HG03045 (cell line): ENCODE results near the gene TNK2.
"Not testable (repeated sequence)": the region's sequence is repeated elsewhere in the genome, so short reads cannot be mapped to it uniquely, and the experiment has no call there.

Experiments used
- ATAC-seq: cut with Tn5 transposase; IDR thresholded peaks from one replicate; pipeline ENCODE4 v1.9.1; 2021; ENCODE audit warnings: mild to moderate bottlenecking, moderate library complexity; ENCODE audit not compliant: unreplicated experiment

Gene TNK2

DNA sequence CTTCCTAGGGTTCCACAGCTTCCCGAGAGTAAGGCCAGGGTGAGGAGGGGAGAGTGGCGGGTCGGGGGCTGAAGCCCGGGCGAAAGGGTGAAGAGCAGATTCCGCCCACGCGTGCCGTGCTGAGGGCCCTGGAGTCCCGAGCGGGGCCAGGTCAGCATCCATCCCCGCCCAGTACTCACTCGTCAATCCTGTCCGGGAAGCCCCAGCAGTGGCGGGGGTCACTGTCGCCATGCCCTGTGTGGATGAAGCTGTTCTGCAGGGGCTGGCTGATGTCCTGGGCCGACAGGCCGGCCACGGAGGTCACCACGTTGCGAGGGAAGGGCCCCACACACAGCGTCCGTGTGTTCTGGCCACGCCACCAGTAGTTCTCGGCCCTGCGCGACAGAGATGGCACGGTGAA lies 36.3 kb downstream of the TNK2 start:
- no peak for ATAC-seq

DNA sequence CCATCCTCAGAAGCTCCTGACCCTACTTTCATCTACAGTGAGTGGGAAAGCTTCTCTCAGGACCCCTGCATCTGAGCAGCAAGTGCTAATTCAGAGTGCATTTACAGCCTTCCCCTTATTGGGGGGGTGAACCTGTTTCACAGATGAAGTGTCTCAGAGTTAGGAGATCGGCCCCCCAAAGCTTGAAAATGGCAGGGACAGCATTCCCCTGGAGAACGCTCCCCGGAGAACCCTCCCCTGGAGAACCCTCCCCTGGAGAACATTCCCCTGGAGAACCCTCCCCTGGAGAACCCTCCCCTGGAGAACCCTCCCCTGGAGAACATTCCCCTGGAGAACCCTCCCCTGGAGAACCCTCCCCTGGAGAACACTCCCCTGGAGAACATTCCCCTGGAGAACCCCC lies 36.7 kb downstream of the TNK2 start:
- not testable (repeated sequence) for ATAC-seq

DNA sequence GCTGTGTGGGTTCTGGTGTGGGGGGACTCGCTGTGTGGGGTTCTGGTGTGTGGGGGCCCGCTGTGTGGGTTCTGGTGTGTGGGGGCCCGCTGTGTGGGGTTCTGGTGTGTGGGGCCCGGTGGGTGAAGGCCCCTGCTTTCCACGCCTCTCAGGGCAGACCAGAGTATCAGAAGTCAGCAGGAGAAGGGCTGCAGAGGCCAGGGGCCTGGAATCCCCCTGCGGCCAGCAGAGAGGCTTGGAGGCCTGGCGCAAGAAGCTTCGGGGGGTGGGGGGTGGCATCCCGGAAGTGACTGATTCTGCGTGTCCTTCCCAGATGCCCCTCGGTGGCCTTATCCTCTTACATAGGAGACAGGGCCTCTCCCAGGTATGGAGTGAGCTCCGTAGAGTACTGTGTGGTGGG lies 37.4 kb downstream of the TNK2 start:
- no peak for ATAC-seq

DNA sequence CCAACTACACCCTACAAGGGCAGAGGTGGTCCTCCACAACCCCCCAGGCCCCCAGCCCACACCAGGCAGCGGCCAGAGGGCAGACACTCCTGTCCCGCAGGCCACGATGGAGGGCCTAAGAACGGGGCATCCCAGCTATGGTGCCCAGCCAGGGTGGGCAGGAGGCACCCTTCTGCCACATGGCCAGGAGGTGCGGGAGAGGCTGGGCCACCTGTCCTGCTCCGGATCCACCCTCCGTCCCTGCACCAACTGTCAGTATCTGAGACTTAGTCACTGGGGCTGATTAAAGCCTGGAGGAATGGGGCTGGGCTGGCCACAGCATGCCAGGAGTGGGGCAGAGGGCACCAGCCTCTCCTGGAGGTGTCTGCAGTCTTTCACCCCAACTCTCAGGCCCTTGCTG lies 37.9 kb downstream of the TNK2 start:
- ATAC-seq, result no peak

DNA sequence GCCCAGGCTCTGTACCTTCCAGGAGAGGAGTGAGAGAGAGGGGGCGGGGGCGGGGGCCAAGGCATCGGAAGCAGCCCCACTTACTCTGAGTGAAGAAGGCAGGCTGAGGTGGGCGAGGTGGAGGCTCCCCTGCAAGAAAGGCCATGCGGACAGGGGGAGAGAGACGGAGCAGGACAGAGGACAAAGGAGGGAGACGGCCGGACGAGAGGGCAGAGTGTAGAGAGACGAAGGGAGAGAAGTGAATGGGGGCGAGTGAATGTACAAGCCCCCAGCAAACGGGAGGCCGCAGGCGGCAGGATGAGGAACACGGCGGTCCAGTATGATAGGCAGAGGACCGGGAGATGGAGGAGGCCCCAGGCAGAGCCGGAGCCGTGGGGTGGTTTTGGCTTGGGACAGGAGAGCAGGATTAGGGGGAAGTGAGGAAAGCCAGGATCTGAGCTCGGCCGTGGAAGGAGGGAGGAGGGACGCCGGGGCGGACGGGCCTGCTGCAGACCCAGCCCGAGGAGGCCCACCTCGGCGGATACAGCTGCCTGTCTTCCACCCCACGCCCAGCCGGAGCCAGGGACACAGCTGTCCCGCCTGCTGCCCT lies 38.8 kb downstream of the TNK2 start:
- ATAC-seq, result no peak

DNA sequence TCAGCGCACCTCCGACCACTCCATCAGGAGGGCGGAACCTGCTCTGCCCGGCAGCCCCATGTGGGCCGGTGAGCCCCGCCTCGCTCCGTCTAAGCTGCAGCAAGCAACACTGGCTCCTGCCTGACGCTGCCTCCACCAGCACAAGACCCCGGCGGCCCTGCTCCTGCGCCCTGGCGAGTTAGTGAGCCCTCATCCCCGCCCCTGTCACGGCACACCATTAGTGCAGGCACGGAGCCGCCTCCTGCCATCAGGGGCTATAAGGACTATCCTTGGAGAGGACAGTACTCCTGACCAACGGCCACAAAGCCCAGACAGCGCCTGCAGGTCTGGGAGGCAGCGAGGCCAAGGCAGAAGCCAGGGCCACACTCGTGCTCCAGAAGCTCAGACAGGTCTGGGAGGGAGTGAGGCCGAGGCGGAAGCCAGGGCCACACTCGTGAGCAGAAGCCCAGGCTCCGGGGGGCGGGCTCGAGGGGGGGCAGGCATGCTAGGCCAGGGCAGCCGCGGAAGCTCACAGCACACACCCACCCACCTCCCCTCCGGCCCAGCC lies 39.4 kb downstream of the TNK2 start:
- no peak for ATAC-seq

DNA sequence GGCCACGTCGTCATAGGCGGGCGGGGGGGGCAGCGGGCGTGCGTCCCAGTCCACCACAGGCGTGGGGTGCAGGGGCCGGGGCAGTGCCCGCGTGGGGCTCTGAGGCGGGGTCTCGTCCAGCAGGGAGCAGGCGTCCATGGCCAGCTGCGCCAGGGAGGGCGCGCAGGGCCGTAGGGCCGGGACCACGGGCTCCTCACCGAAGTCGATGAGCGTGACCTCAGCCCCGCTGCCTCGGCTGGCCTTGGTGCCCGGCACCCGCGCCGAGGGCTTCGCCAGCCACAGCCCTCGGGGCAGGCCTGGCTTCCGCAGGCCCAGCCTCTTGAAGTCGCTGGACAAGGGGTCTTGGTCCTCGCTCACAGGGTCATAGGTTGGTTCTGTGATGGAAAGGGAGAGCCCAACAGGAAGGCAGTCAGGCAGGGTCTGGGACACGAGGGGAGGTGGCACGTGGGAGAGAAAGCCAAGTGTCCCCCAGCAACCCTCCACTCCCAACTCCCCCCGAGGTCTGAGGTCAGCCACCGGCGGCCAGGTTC lies 40.0 kb downstream of the TNK2 start:
- no peak for ATAC-seq

DNA sequence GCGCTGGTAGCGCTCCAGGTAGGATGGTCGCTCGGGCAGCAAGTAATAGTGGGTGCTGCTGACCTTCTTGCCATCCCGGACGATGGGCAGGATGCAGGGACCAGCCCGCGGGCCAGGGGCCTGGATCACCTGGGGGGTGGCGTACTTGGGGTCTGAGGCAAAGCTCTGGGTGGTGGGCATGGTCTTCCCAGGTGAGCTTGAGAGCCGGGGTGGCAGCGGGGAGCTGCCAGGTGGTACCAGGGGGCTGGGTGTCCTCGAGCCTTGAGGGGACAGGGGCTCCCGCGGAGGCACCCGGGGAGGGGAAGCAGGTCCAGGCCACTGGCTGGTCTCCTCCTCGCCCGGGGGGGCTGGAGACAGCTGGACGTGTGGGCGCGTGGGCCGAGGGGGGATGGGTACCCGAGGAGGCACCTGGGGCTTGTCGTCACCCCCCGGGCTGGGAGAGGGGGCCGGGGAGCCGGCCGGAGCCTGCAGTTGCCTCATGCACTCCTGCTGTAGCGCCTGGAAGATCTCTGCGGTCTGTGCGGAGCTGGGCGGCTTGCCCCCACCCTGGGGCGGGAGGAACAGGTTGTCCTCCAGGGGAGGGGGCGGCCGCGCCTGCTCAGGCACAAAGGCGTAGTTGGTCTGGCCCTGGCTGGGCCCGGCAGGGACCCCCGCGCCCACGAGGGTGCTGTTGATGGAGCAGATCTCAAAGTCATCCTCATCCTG lies 40.6 kb downstream of the TNK2 start:
- no peak for ATAC-seq

DNA sequence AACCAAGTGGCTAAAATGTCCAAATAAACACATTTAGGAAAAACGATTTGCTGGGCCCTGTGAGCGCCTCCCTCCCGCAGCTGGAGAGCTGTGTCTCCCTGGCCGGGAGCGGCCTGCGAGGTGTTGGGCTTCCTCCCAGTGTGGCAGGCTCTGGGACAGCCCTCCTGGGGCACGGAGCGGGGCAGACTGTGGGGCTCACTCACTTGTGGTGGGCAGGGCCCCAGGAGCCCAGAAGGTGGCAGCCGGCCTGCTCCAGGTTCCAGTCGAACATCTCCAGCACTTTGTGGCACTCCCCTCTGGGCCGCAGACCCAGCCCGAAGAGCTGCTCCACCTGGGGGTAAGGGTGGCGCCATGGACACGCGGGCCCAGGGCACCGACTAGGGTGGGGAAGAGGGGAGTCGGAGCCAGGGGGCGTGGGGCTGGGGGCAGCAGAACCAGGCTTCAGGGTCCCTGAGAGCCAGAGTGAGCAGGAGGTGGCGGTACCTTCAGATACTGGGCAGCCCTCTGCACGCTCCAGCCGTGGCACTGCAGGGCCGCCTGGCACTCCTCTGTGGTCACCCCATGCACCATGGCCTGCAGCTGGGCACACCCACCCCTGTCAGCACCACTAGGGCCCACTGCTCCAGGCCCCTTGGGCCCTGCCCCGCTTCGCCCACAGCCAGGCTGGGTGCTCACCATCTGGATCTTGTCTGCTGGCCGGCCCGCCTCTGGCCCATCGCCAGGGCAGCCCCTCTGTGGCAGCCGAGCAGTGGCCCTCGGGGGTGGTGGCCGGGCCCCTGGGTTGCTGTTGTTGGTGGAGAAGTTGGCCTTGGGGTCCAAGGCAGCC lies 41.5 kb downstream of the TNK2 start:
- no peak for ATAC-seq

DNA sequence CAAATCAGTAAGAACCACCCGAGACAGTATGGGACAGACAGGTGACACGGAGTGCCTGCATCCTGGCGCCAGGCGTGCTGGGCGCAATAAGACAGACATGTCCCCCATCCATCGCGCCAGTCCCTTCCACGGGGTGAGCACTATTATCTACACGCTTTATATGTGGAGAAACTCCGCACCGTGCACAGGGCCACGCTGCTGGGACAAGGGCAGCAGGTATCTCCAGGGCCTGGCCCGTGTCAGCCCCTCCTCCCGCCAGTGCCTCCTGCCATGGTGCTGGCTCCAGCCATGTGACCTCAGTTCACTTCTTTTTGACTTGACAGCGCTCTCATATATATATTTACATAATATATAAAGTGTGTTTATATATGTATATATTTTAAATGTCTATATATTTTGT lies 42.6 kb downstream of the TNK2 start:
- ATAC-seq, result no peak

DNA sequence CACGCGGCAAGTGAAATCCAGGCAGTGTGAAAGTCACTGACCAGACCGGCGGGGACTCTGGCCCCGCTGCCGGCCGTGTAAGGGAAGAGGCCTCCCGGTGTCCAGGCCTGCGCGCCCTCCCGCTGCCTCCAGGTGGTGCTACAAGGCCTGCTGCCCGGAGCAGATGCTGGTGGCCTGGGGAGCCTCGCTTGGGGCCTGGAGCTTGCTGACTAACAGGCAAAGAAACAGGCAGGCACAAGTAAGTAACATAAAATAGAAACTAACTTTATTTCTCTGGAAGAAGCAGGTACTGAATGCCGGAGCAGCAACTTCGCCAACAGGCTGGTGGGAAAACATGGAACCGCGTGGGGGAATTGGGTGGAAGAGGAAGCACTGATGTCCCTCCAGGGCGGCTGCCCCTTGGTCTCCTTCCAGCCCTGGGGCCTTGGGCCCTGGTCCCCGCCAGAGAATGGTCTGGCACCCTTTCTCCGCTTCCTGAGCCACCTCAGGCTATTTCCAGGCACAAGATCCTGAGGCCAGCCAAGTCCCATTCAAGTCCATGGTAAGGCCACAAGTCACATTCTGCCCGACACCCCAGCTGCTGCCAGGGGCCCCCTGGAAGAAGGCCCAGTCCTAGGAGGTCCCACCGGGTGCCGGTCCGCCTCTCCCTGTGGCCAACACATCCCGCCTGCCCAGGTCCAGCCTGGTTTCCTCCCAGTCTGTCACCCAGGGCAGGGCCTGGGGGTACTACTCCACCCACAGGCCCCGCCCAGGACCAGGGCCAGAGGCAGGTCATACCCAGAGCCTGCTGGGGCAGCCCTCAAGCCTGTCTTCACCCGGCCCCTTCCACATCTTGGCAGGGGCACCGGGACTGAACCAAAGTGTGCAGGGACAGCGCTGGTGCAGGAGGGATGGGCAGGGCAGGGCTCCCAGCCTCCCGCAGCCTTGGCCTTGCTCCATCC lies 45.0 kb downstream of the TNK2 start:
- no peak for ATAC-seq

DNA sequence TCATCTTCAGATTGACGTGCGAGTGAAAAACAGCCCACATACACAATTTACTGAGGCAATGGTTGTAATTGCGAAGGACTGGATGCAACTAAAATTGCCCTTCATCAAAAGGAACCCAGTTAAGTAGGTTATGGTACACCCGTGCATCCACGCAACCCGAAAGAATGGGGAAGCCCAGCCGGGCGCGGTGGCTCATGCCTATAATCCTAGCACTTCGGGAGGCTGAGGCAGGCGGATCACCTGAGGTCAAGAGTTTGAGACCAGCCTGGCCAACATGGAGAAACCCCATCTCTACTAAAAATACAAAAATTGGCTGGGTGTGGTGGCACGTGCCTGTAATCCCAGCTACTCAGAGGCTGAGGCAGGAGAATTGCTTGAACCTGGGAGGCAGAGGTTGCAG lies 46.0 kb downstream of the TNK2 start:
- ATAC-seq, result not testable (repeated sequence)

DNA sequence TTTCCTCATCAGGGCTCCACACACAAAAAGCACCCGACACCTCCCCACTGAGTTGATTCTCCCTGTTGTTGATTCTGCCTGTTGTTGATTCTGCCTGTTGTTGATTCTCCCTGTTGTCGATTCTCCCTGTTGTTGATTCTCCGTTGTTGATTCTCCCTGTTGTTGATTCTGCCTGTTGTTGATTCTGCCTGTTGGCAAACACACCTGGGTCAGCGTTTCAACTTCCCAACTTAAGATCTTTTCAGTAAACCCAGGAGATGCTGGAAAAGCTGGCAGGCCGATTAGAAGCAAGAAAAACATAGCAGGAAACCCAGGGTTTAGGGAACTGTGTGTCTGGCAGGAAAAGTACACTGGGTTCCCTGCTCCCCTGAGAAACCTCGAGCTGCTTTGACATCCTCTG lies 47.9 kb downstream of the TNK2 start:
- ATAC-seq, result no peak

DNA sequence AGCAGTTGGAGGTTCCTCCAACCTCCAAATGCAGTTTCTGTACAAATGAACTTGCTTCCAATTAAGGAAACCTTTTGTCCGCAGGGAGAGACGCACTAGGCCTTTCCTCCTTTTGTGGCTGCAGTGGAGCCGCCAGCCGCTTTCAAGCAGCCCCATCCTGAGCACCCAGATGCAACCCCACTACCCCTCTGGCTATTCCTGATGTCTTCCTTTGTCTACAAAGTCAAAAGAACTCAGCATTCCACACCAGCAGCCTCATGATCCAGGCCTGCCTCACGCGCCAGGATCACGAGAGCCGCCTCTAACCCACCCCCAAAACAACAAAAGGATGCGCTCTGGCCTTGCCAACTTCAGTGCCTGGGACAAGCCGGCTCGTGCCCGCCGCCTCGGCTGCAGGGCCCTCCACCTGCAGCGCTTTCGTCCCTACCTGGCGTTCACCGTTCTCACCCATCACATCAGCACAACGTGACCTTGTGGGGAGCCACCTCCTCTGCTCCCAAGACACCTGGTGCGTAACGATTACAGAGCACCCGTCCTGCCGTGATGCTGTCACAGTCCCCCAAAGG lies 48.4 kb downstream of the TNK2 start:
- no peak for ATAC-seq

DNA sequence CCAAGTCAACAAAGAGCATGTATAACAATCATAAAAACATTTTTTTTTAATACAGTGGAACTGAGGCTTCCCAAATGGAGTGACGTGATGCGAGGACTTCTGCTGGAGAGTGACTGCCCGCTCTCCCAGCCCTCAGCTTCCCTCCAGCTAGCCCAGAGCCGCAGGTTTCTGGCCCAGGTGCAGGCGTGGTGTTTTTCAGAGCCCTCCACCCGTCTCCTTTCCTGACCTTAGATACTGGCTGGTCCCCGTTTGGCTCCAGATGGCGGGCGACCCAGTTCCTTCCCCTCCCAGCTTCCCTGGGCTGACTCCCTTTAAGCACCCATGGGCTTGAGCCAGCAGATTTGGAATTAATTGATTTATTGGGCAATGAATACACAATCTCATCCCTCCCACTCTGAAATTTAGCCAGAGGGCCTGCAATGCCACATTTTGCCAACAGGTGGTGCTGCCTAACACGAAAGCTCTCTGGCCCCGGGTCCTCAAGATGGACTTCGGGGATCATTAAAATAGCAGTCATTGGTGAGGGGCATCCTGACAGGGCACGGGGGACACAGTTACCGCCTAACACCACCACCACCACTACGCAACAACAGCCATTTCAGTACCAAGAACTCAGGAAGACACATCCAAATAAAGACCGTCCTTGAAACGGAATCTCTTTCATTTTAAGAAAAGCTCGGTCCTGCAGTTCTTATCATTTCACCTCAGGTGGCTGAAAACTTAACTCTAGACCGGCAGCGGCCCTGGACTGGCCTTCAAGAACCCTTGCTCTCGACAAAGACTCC lies 49.1 kb downstream of the TNK2 start:
- no peak for ATAC-seq

DNA sequence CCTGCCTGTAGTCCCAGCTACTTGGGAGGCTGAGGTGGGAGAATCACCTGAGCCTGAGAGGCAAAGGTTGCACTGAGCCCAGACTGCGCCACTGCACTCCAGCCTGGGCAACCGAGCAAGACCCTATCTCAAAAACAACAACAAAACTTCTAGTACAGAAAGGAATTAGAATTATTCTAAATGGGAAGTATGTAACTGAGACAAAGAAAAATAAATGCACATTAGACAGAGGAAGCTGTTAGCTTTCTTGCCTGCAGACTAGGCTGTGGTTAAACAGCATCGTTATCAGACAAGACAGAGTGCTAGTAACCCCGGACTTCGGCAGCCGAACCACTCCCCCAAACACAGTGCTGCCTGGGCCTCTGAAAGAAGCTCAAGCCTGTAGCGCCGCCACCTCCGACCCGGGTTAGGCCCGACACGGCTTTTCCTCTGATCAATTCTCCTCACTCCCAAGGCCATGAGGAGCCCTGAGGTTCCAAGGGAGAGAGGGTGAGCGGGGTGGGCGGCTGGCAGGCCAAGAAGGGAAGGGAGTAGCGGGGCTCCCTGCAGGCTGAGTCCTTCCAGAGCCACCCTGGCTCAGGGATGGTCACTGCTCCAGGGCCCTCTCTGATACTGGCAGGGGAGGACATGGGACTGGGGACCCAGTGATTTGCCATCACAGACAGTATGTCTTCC lies 51.8 kb downstream of the TNK2 start:
- no peak for ATAC-seq

DNA sequence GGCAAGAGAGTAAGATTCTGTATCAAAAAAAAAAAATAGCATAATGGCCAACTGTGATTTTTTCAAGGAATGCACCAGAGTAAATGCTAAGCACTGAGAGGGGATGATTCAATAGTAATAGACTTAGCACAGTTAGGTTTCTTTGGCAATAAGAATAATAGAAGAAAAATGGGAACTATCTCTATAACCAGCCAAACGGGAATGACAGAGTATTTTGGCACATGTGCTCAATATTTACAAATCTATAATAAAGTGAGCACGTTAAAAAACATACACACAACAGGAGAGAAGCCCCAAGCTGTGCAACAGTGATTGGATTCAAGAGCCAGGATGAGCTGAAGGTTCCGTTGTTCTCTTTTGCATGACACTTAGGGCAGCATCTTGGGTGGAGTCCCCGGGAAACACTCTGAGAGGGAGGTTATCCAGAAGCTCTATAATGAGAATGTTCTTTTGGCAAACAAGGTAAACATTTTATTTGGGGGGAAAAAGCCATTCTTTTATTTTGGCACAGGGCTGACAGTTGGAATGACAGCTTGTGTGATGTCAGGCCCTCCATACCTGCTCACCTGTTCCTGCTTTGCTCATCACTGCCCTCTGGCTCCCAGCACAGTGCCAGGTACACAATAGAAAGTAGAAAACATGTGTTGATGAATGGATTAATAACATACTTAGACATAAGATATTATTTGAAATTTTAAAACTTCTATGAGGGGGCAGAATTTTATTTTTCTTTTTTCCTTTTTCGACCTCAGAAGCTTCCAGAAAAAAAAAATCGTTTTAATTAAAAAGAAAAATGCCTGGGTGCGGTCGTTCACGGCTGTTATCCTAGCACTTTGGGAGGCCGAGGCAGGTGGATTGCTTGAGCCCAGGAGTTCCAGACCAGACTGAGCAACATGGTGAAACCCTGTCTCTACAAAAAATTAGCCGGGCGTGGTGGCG lies 52.6 kb downstream of the TNK2 start:
- ATAC-seq, result no peak
